IMR-90 (cell line): ENCODE results near the gene CELA1. TPM values are rescaled to one million over a fixed set of nuclear protein-coding genes. Genes with fewer than 3 reads are reported as not detected.

ENCODE experiments used
- ATAC-seq: fragments of 200-7000 bp; cut with Tn5 transposase; 2 replicates; pipeline ENCODE4 v1.9.1; 2020; ENCODE audit warnings: low read depth, mild to moderate bottlenecking, moderate library complexity
- BruUV-seq: library from RNA; stranded (reverse); fragments of 400-500 nt; replicated peaks from 2 replicates; lab custom pipeline; 2021; lab: Mats Ljungman, UMichigan
- CTCF ChIA-PET: fragments of 300-600 bp; formaldehyde crosslinking; extraction: SDS; loops from one replicate; lab custom pipeline; 2021; ENCODE audit warnings: antibody characterized with exemption; lab: Yijun Ruan, JAX
- POLR2A ChIA-PET: fragments of 300-600 bp; sonication (Branson Sonifier 250); formaldehyde crosslinking; loops from one replicate; lab custom pipeline; 2022; ENCODE audit warnings: antibody characterized with exemption; ENCODE audit not compliant: unreplicated experiment; lab: Charles Lee
- DNase-seq: peaks from one replicate; pipeline ENCODE4 v3.0.0; 2013
- H2AFZ ChIP-seq: replicated peaks from 2 replicates; pipeline ENCODE3; 2013; ENCODE audit warnings: low read length, mild to moderate bottlenecking; ENCODE audit not compliant: poor library complexity
- H2AK5ac ChIP-seq: 2 replicates; pipeline ENCODE4 v1.6.1; 2013; ENCODE audit warnings: low read depth, low read length, inconsistent platforms
- H2AK9ac ChIP-seq: replicated peaks from 2 replicates; pipeline ENCODE3; 2013; ENCODE audit warnings: mild to moderate bottlenecking, low read depth, low read length, moderate library complexity; ENCODE audit not compliant: poor library complexity
- H2BK120ac ChIP-seq: 2 replicates; pipeline ENCODE4 v1.6.1; 2013; ENCODE audit warnings: low read depth, low read length, inconsistent platforms
- H2BK15ac ChIP-seq: 3 replicates; pipeline ENCODE4 v1.6.1; 2013; ENCODE audit warnings: low read depth, low read length, inconsistent platforms
- H2BK20ac ChIP-seq: 2 replicates; pipeline ENCODE4 v1.6.1; 2013; ENCODE audit warnings: low read depth, mild to moderate bottlenecking, inconsistent platforms, low read length, moderate library complexity
- H2BK5ac ChIP-seq: 2 replicates; pipeline ENCODE4 v1.6.1; 2013; ENCODE audit warnings: mild to moderate bottlenecking, low read depth, low read length, inconsistent platforms; ENCODE audit not compliant: poor library complexity, severe bottlenecking
- H3K14ac ChIP-seq: replicated peaks from 2 replicates; pipeline ENCODE4 v1.6.1; 2013; ENCODE audit warnings: low read depth, low read length, inconsistent platforms
- H3K18ac ChIP-seq: 2 replicates; pipeline ENCODE4 v1.6.1; 2013; ENCODE audit warnings: low read depth, low read length, control low read depth
- H3K23ac ChIP-seq: 2 replicates; pipeline ENCODE4 v1.6.1; 2013; ENCODE audit warnings: low read depth, low read length, inconsistent platforms
- H3K27ac ChIP-seq: 2 replicates; pipeline ENCODE4 v1.5.1; 2013; ENCODE audit warnings: mild to moderate bottlenecking, control low read depth, low read length; ENCODE audit not compliant: insufficient read depth
- H3K27me3 ChIP-seq: 2 replicates; pipeline ENCODE4 v1.6.1; 2013; ENCODE audit warnings: low read length; ENCODE audit not compliant: control insufficient read depth, insufficient read depth
- H3K36me3 ChIP-seq: 2 replicates; pipeline ENCODE4 v1.6.1; 2013; ENCODE audit warnings: low read length, mixed read lengths; ENCODE audit not compliant: control insufficient read depth, insufficient read depth
- H3K4ac ChIP-seq: 2 replicates; pipeline ENCODE4 v1.6.1; 2013; ENCODE audit warnings: low read depth, low read length, inconsistent platforms
- H3K4me1 ChIP-seq: 2 replicates; pipeline ENCODE4 v1.6.1; 2013; ENCODE audit warnings: low read length, mixed read lengths; ENCODE audit not compliant: control insufficient read depth, insufficient read depth
- H3K4me2 ChIP-seq: 2 replicates; pipeline ENCODE4 v1.6.1; 2013; ENCODE audit warnings: low read depth, mild to moderate bottlenecking, control low read depth, low read length, moderate library complexity
- H3K4me3 ChIP-seq: 2 replicates; pipeline ENCODE4 v1.5.1; 2013; ENCODE audit warnings: low read depth, mild to moderate bottlenecking, control low read depth, low read length, moderate library complexity; ENCODE audit not compliant: insufficient read depth
- H3K56ac ChIP-seq: 2 replicates; pipeline ENCODE4 v1.6.1; 2013; ENCODE audit warnings: low read length, inconsistent platforms; ENCODE audit not compliant: insufficient read depth; ENCODE audit errors: extremely low read depth
- H3K79me1 ChIP-seq, 2 experiments: 2 replicates each; pipeline ENCODE4 v1.6.1; 2013; ENCODE audit warnings: low read length in 2 of 2, inconsistent platforms in 1 of 2, low read depth in 1 of 2
- H3K9ac ChIP-seq: 2 replicates; pipeline ENCODE4 v1.6.1; 2013; ENCODE audit warnings: low read depth, low read length, control low read depth
- H3K9me1 ChIP-seq: 2 replicates; pipeline ENCODE4 v1.6.1; 2013; ENCODE audit warnings: low read length, inconsistent platforms; ENCODE audit not compliant: insufficient read depth
- H3K9me3 ChIP-seq: 2 replicates; pipeline ENCODE4 v1.6.1; 2013; ENCODE audit warnings: low read length; ENCODE audit not compliant: control insufficient read depth, insufficient read depth
- H4K20me1 ChIP-seq: 2 replicates; pipeline ENCODE4 v1.6.1; 2013; ENCODE audit warnings: low read length, inconsistent platforms; ENCODE audit not compliant: insufficient read depth
- H4K5ac ChIP-seq: 2 replicates; pipeline ENCODE4 v1.6.1; 2013; ENCODE audit warnings: mild to moderate bottlenecking, low read depth, low read length, control low read depth
- H4K8ac ChIP-seq, 2 experiments: 2 replicates each; pipeline ENCODE4 v1.6.1; 2013; ENCODE audit warnings: low read depth in 2 of 2, low read length in 2 of 2, control low read depth in 1 of 2, inconsistent platforms in 1 of 2
- H4K91ac ChIP-seq: 2 replicates; pipeline ENCODE4 v1.6.1; 2013; ENCODE audit warnings: low read depth, low read length, inconsistent platforms; ENCODE audit not compliant: insufficient read depth
- BHLHE40 ChIP-seq: fragments of 150-350 bp; IDR thresholded peaks from 2 replicates; pipeline ENCODE4 v1.6.1; 2016; ENCODE audit warnings: mild to moderate bottlenecking, low read depth, low read length
- CEBPB ChIP-seq: IDR thresholded peaks from 2 replicates; pipeline ENCODE4 v1.6.1; 2012; ENCODE audit warnings: low read depth, low read length, improper control_type of control experiment
- CHD1 ChIP-seq: IDR thresholded peaks from 2 replicates; pipeline ENCODE4 v1.6.1; 2012; ENCODE audit warnings: low read depth, low read length, improper control_type of control experiment
- CTCF ChIP-seq: conservative IDR thresholded peaks from 2 replicates; pipeline ENCODE4 v1.5.1; 2012; ENCODE audit warnings: mild to moderate bottlenecking, low read depth, low read length, improper control_type of control experiment
- ELK1 ChIP-seq: fragments of 150-350 bp; IDR thresholded peaks from 2 replicates; pipeline ENCODE4 v1.6.1; 2016; ENCODE audit warnings: low read depth, mild to moderate bottlenecking, low read length, moderate library complexity, borderline replicate concordance
- FOS ChIP-seq: fragments of 150-350 bp; IDR thresholded peaks from 2 replicates; pipeline ENCODE4 v1.6.1; 2016; ENCODE audit warnings: low read depth, low read length
- MAFK ChIP-seq: IDR thresholded peaks from 2 replicates; pipeline ENCODE4 v1.6.1; 2012; ENCODE audit warnings: low read depth, low read length, improper control_type of control experiment
- MAZ ChIP-seq: IDR thresholded peaks from 2 replicates; pipeline ENCODE4 v1.6.1; 2012; ENCODE audit warnings: low read depth, mild to moderate bottlenecking, low read length, improper control_type of control experiment, moderate library complexity, borderline replicate concordance
- MXI1 ChIP-seq: IDR thresholded peaks from 2 replicates; pipeline ENCODE4 v1.6.1; 2012; ENCODE audit warnings: low read depth, mild to moderate bottlenecking, low read length, moderate library complexity, borderline replicate concordance
- NFE2L2 ChIP-seq: fragments of 150-350 bp; IDR thresholded peaks from 2 replicates; pipeline ENCODE4 v1.6.1; 2016; ENCODE audit warnings: low read depth, mild to moderate bottlenecking, low read length
- POLR2A ChIP-seq: IDR thresholded peaks from 2 replicates; pipeline ENCODE4 v1.6.1; 2012; ENCODE audit warnings: mild to moderate bottlenecking, low read depth, low read length
- RAD21 ChIP-seq: IDR thresholded peaks from 2 replicates; pipeline ENCODE4 v1.6.1; 2012; ENCODE audit warnings: low read length, improper control_type of control experiment
- RCOR1 ChIP-seq: IDR thresholded peaks from 2 replicates; pipeline ENCODE4 v1.6.1; 2012; ENCODE audit warnings: mild to moderate bottlenecking, low read length, improper control_type of control experiment; ENCODE audit not compliant: insufficient replicate concordance
- RFX5 ChIP-seq: IDR thresholded peaks from 2 replicates; pipeline ENCODE4 v1.8.0; 2012; ENCODE audit warnings: low read depth, mild to moderate bottlenecking, low read length, moderate library complexity
- SMC3 ChIP-seq: fragments of 150-350 bp; IDR thresholded peaks from 2 replicates; pipeline ENCODE4 v1.6.1; 2016; ENCODE audit warnings: low read depth, mild to moderate bottlenecking, antibody characterized with exemption, low read length, moderate library complexity
- WGBS, 2 experiments: methylation state at CpG; one replicate each; pipeline versions ENCODE4 v1.1.5 to v1.1.7; 2013; ENCODE audit warnings: missing lambda C conversion rate in 2 of 2; ENCODE audit not compliant: insufficient read length in 1 of 2; ENCODE audit errors: extremely low coverage in 2 of 2; 5-methylcytosine and 5-hydroxymethylcytosine counted together
- dilution Hi-C: fragments of 300-500 bp; cut with HindIII; formaldehyde crosslinking; loops from one replicate; pipeline ENCODE4 v1.14.3; 2018; ENCODE audit warnings: low sequenced_read_pairs; ENCODE audit not compliant: unreplicated experiment
- in situ Hi-C: fragments of 300-500 bp; cut with MboI; formaldehyde crosslinking; loops from 3 replicates; pipeline ENCODE4 v1.14.3; 2019; ENCODE audit warnings: low sequenced_read_pairs, inconsistent platforms, mixed read lengths
- intact Hi-C: fragments of 100-400 bp; cut with micrococcal nuclease; formaldehyde crosslinking; loops from 2 replicates; pipeline ENCODE4 v1.10.0; 2022
- polyA plus RNA-seq, 3 experiments: library from polyadenylated mRNA; depleted of rRNA; stranded (reverse); fragments of >200 nt; gene quantifications; 2 replicates each; pipeline ENCODE4 v1.2.3, GENCODE V29; 2012; ENCODE audit warnings: low replicate concordance in 1 of 3
- total RNA-seq: library from RNA; depleted of rRNA; stranded (reverse); fragments of >200 nt; gene quantifications from 2 replicates; pipeline ENCODE4 v1.2.3, GENCODE V29; 2012
- TF ChIP-seq, protein P1 (sequence below): fragments of 150-350 bp; IDR thresholded peaks from 2 replicates; pipeline ENCODE4 v1.6.1; 2017; ENCODE audit warnings: mild to moderate bottlenecking, antibody characterized with exemption, low read length, low read depth

Gene CELA1
- total and polyA plus RNA-seq, 2 of the 4 experiments (the other 2 are of a cell fraction): not detected

DNA sequence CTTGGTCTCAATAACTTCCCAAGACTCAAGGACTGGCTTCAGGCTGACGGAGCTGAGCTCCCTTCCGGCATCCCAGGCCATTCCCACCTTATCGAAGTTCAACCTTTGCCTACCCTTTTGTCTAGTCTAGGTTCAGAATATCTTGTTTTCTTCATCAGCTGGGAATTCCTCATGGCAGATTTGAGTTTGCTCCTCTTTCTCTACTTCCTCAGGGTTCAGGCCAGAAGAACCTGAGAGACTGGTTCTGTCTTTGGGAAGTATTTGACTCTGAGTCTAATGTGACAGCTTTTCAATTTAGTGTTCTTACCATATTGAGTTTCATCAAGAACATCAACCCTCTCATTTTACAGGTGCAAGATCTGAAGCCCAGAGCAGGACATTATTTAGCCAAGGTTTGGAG, 24.6 kb downstream of the CELA1 start:
- Histone ChIP-seq H3K4me2 (no peak overlapping the region), H3K4me1 (peaks cover 6% of the 10 kb centered on the region), H2BK5ac (no peak overlapping the region), H2AK5ac (no peak overlapping the region), H2BK20ac (no peak overlapping the region), H2BK15ac (no peak overlapping the region), H3K56ac (no peak overlapping the region), H4K91ac (no peak overlapping the region), H4K8ac (no peak overlapping the region), H3K4me3 (no peak overlapping the region), H3K9ac (no peak overlapping the region), H3K23ac (no peak overlapping the region), H2BK120ac (no peak overlapping the region), H3K27me3 (no peaks in the 10 kb centered on the region), H2AFZ (no peak overlapping the region), H3K27ac (no peak overlapping the region), H3K9me3 (no peaks in the 10 kb centered on the region), H4K5ac (no peak overlapping the region), H3K18ac (no peak overlapping the region), H3K36me3 (no peaks in the 10 kb centered on the region), H4K20me1 (no peaks in the 10 kb centered on the region), H3K4ac (no peak overlapping the region), H3K9me1 (0 out of 2 replicates have a peak, but pooled peaks cover 7% of the 10 kb centered on the region), H3K14ac (no peak overlapping the region), H3K79me1 (no peaks in the 10 kb centered on the region), H2AK9ac (no peak overlapping the region)
- intact Hi-C loops (no loop called here), dilution Hi-C loops (no loop called here), in situ Hi-C loops (no loop called here)
- TF ChIP-seq BHLHE40 (no peak), POLR2A (no peak), RFX5 (no peak), MAZ (no peak), RAD21 (no peak), CTCF (no peak), MXI1 (no peak), CEBPB (no peak), SMC3 (no peak), NFE2L2 (no peak), ELK1 (no peak), FOS (no peak), MAFK (no peak), RCOR1 (no peak), CHD1 (no peak)
- TF ChIP-seq, protein P1, sequence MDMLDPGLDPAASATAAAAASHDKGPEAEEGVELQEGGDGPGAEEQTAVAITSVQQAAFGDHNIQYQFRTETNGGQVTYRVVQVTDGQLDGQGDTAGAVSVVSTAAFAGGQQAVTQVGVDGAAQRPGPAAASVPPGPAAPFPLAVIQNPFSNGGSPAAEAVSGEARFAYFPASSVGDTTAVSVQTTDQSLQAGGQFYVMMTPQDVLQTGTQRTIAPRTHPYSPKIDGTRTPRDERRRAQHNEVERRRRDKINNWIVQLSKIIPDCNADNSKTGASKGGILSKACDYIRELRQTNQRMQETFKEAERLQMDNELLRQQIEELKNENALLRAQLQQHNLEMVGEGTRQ: no peak
- DNase-seq (no peak), ATAC-seq (no peak)
- no CpG with 5 or more reads among the region's 3 CpGs for WGBS, 2 experiments
- no TSS peak for BruUV-seq
- ChIA-PET POLR2A (no interaction called here), CTCF (interaction anchor here (3.5 kb wide), 1 partner anchor 20 kb away, joined by 16 read pairs; no protein-coding TSS in a partner anchor)
